Left lobe of liver (tissue), 2 donors: Measurements from ENCODE around the gene TAF3. TPM values are rescaled to one million over a fixed set of nuclear protein-coding genes. Genes with fewer than 3 reads are reported as not detected.

Experiments used
- ATAC-seq: fragments of 200-7000 bp; cut with Tn5 transposase; one replicate; pipeline ENCODE4 v1.9.1; 2020; ENCODE audit warnings: mild to moderate bottlenecking, moderate library complexity
- DNase-seq: peaks from one replicate; pipeline ENCODE4 v3.0.0-alpha.2; 2020; ENCODE audit warnings: low spot score
- total RNA-seq: library from RNA; stranded (reverse); gene quantifications from one replicate; pipeline ENCODE4 v1.2.1, GENCODE V29; 2021
- donor health status: DM: no; HTN: no; CAD: no; lungs with moderate emphysema.
- donor health status: DM: no; HTN: yes; CAD: no.

Gene TAF3
- total RNA-seq, 1 donor from 2014 or later: 3.1 TPM

DNA sequence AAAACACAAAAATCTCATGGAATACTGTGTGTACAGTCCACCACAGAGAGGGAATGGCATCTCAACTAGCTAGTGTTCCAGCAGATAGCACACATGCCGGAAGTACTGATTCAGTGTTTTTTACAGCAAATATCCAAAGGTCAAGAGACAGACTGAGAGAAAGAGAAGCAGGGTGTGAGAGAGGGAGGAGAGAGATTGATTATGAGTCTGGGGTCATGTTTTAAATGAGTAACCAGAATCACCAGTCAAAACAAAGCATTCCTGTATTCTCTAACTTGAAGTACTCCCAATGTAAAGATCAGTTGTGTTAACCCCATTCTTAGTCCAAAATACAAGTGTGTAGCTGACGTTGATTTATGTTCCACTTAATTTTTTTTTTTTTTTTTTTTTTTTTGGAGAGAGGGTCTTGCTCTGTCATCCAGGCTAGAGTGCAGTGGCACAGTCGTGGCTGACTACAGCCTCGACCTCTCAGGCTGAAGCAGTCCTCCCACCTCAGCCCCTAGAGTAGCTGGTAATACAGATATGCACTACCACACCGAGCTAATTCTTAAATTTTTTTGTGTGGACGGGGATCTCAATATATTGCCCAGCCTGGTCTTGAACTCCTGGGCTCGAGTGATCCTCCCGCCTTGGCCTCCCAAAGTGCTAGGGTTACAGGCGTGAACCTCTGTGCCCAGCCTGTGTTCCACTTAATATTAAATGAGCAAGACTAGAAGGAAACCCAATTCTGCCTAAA lies 114.2 kb downstream of the TAF3 start:
- DNase-seq (no peak), ATAC-seq (peak; percentile 98)

DNA sequence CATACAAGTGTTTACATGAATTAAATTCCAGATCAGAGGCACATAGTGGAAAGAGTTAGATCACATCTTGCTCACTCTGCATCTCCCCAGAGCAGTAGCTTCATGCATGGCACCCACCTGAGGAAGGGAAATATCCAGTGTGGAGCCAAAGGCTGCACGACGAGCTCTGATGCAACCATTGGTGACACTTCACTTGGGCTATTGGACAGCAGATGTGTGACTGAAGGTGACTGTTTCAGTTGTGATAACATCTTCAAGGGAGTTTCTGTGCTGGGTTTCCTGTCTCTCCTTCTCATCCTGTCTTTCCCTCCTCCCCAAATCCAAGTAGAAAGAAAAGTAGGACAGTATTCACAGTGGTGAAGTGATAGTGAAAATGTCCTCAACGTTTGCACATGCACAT lies 115.0 kb downstream of the TAF3 start:
- peak; percentile 43 for ATAC-seq
- no peak for DNase-seq

DNA sequence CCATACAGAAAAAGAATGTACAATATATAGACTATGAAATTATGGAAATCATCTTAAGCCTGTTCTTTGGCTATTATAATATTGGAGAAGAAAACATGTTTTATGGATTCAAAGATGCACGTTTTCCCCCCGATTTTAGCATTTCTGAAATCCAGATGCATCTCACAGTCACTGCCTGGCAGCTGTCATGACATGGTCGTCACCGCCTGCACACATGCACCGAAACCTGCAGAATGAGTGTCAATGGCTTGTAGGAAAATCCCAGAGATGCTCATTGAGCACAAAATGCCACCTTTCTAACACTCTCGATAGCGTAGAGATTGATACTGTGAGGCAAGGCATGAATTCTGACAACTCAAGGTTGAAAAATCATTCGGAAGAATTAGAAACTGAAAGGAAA lies 115.5 kb downstream of the TAF3 start:
- ATAC-seq: no peak
- DNase-seq: no peak

DNA sequence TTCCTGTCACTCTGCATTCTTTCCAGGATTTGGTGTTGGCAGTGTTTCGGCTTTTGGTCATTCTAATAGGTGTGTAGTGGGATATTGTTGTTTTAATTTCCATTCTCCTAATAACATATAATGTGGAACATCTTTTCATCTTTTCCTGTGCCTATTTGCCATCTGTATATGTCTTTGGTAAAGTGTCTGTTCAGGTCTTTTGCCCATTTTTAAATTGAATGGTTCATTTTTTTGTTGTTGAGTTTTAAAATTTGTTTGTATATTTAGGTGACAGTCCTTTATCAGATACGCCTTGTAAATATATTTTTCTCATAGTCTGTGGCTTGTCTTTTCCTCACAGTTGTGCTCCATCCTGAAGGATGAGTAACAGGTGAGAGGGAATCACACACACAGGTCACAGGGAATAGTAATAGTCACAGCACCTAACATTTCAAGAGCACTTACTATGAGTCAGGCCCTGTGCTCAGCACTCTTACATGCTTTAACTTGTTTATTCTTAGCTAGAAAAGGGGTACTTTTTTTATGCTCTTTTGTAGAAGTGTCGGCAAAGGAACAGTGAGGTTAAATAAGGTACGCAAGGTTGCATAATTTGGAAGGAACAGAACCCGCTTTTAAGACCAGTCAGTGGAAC lies 119.1 kb downstream of the TAF3 start:
- no peak for DNase-seq
- ATAC-seq: no peak

DNA sequence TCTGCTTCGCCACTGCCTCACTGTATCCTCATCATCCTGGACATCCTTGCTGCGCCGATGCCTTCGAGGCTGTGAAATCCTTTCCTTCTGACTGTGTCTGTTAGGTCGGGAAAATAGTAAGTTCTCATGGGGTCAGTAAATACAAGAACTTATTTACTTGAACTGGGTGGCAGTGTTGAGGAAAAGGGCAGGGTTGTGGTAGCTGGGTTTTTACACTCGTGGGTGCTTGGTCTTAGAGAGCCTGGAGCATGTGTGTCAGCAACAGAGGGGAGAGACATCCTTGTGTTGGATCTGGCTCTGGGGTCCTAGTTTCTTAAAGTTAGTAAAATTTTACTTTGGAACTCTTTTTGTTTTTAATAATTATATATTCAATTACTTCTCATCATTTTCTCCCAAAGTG lies 123.3 kb downstream of the TAF3 start:
- no peak for ATAC-seq
- DNase-seq: no peak

GRCh38 chr10:7942316-7942715 lies 124.0 kb downstream of the TAF3 start:
- DNase-seq (no peak), ATAC-seq (no peak)

DNA sequence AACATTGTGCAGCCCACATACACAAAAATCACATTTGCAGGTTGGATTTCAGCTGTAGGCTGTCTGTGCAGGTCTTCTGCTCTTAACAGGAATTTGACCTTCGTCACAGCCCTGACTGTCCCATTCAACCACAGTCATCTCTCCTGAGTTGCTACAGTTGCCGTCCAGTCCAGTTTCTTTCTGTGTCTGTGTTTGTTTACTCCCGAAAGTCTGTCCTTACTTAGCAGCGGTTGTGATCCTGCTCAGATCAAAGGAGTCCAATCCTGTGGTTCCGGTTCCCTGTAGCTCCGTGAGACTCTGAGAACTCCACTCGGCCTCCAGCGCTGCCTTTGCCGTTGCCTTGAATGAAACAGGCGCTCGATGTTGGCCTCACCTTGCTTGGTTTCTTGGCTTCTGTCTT lies 124.6 kb downstream of the TAF3 start:
- no peak for DNase-seq
- ATAC-seq: no peak

- no peak for DNase-seq
- no peak for ATAC-seq
Observed at GRCh38 chr10:7944215-7944480, 125.8 kb downstream of the TAF3 start.

DNA sequence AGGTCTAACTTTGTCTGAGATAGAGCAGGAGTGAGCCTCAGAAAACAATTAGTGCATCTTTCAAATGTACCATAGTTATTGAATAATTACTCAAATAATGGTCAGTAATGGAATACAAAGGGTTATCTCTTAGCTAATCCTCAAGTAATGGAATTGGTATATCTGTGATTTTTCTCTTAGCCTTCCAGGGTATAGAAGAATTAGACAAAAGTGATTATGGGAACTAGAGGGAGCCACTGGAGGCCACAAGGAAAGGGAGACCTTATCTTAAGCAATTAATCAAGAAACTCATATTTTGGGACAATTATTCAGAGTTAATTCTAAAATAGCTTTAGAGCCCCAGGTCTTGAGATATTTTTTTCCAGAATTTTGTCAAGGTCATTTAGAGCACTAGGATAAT lies 126.2 kb downstream of the TAF3 start:
- ATAC-seq: no peak
- DNase-seq: no peak

DNA sequence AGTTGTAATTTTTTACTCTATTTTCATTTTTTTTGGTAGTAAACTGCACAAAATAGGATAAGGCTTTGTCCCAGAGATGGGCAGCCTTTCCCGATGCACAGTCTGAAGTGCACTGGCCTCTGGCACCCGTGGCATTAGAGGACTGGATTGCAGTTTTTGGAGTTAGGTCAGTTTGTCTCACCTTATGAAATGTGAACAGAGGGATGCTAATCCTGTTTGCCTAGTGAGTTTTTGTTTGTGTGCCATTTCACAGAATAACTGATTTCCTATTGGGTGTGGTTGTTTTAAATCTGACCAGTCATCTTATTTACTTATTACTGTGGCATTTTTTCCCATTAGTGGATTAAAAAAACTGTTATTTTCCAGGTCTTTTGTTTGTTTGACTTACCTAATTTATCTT lies 126.7 kb downstream of the TAF3 start:
- ATAC-seq: peak; percentile 50
- DNase-seq: no peak

DNA sequence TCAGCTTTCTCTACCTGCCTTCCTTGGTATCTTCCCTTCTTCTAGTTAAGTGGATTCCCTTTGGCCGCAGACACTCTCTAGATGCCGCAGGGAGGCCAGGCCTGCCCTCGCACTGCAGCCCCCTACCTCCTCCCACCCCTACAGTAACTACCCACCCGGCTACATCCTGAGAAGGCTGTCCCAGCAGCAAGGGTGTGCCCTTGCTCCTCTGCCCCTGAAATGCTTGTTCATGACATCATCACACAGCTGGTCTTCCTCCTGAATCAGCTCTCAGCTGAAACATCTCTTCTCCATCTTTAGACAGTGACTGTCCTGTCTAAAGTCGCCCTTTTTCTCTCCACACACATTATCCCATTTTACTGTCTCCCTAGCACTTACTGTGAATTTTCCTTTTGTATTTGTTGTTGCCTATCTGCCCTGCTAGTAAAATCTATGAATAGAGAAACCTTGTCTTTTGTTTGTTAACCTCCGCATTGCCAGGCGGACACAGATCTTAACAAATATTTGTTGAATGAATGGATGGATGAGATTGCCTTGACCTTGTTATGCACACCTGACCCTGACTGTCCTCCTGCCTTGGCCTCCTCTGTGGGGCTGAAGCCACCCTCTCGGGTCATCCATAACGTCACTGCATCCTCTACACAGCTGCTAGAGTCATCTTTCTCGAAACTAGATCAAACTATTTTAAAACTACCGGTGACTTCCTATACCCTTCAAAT lies 127.3 kb downstream of the TAF3 start:
- ATAC-seq: no peak
- no peak for DNase-seq

- no peak for ATAC-seq
- DNase-seq: no peak
Observed at GRCh38 chr10:7948371-7949000, 130.2 kb downstream of the TAF3 start.

DNA sequence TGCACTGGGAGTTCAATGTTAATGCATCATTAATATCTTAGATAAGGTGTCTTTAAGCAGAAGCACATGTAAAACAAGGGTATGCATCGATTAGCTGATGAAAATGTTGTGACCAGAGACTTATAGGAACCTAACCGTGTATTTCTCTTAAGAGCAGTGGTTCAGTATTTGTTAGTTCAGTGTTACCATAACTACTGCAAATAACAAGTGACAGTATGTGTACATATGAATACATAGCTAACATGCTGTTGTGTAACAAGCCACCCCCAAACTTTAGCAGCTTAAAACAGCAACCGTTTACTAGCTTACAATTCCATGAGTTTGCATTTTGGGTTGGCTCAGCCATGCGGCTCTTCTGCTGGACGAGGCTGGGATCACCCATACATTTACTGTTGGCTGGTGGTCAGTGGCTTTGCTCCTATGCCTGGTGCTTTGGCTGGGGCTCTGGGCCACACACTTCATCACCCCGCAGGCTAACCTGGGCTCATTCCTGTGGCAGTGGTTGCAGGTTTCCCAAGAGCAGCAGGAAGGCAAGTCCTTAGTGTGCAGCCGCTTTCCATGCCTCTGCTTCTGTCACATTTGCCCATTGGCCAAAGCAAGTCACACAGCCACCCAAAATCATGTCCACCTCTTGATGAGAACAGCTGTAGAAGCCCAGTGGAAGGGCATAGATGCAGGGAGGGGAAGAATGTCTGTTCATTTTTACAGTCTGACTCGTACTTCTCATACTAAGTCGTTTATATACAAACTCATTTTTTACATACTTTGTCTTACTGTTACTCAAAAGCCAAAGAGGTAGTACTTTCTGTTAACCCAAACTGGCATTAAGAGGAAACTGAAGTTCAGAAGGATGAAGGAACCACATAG lies 132.9 kb downstream of the TAF3 start:
- no peak for DNase-seq

DNA sequence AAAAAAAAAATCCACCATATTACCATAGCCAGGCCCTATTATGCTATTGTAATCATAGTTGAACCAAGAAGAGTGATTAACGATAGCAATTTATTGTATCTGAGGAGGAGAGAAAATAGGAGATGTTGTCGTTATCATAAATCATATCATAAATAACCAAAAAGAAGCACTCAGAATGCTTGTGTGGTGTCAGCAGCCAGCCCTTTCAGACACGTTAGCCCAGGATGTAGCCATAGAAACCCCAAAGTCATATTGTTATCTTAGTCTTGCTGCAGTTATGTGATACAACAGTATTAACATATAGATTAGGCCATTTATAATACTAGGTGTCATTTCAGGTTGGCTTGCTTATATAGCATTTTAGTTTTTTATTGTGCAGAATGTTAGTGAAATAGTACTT lies 134.0 kb downstream of the TAF3 start:
- no peak for DNase-seq
- no peak for ATAC-seq

More for the DNA sequence above, 132.9 kb downstream of the TAF3 start:
- no peak for ATAC-seq

GRCh38 chr10:7953447-7953846 lies 135.1 kb downstream of the TAF3 start:
- DNase-seq (no peak), ATAC-seq (no peak)

- DNase-seq: no peak
- ATAC-seq: no peak
Observed at GRCh38 chr10:7955446-7955845, 137.1 kb downstream of the TAF3 start.

GRCh38 chr10:7956508-7956907 lies 138.2 kb downstream of the TAF3 start:
- no peak for DNase-seq
- ATAC-seq: no peak

DNA sequence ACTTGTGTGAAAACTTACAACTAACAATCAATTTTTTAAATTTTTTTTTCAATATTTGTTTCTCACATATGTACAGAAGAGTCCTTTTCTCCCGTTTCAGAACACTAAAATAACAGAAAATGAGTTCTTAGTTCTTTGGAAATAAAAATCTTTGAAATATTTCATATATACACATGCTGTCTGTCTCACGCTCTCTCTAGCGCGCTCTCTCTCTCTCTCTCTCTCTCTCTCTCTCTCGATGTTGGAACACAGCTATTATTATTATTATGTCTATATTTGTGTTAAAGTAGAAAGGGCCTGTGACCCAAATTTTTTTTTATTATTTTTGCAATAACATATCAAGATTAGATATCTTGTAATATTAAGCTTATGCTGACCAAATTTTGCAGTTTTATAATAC lies 139.3 kb downstream of the TAF3 start:
- DNase-seq (no peak), ATAC-seq (no peak)

DNA sequence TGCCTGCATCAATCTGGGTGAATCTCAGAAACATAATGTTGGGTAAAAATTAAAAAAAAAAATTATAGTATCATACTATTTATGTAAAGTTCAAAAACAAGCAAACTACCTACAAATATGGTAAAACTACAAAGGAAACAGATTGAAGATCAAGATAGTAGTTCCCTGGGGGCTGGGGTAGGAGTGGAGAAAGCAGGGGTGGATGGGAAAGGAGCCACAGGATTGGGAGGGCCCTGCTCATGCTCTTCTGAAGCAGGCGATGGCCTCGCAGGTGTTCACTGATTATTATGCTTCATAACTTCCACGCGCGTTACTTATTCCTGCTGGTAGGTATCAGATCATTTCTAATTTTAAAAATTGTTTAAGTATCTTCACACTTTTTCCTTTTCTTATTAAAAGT lies 140.1 kb downstream of the TAF3 start:
- no peak for DNase-seq
- no peak for ATAC-seq

DNA sequence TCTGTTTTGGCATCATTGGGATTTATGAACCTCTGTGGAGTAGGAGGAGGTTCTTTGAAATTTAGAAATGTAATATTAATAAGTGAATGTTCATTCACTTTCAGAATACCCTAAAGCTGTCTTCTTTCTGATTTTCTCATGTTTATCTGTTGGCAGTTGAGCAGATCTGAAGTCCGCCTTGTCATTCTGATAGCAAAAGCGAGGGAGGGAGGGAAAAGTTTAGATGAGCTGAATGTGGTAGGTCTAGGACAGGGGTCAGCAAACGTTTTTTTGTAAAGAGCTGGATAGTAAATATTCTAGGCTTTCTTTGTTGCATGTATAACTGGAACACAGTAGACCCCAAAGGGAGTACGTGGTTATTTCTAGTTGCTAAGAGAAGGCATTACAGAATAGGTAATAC lies 141.8 kb downstream of the TAF3 start:
- no peak for ATAC-seq

DNA sequence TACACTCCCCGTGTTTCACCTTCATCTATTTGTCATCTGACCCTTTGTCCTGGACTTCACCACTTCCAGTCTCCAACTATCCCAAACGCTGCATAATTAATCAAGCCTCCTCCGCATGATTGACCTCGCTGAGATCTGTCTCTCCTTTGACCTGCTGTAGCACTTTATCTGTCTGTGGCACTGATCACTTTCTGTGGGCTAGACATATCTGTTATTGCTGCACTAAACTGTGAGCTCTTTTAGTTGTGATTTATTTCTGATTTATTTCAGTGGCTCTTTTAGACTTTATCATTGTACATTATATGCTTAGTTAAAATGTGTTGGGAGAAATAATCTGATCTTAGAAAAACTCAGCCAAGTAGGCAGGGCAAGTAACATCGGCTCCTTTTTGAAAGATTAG lies 144.3 kb downstream of the TAF3 start:
- ATAC-seq: no peak
- DNase-seq: no peak

More for the DNA sequence above, 141.8 kb downstream of the TAF3 start:
- DNase-seq: no peak
